Right renal pelvis (tissue), 4 donors: ENCODE data around the gene FMN1. TPM values are rescaled to one million over a fixed set of nuclear protein-coding genes. Genes with fewer than 3 reads are reported as not detected.
"Not testable (repeated sequence)": the region's sequence is repeated elsewhere in the genome, so short reads cannot be mapped to it uniquely, and the experiment has no call there.

Source experiments
- DNase-seq, 4 donors: peaks; one replicate each; pipeline ENCODE4 v3.0.0-alpha.2; 2013; ENCODE audit warnings: low read depth in 4 of 4, low spot score in 3 of 4, missing footprints in 1 of 4
- polyA plus RNA-seq, 4 donors: library from polyadenylated mRNA; unstranded; fragments of 120-200 nt; gene quantifications; one replicate each; pipeline ENCODE4 v1.2.1, GENCODE V29; 2013; ENCODE audit not compliant: insufficient read length in 4 of 4

Gene FMN1
- polyA plus RNA-seq, 4 donors, result 16.4 to 18.6 (median 17.1) TPM

DNA sequence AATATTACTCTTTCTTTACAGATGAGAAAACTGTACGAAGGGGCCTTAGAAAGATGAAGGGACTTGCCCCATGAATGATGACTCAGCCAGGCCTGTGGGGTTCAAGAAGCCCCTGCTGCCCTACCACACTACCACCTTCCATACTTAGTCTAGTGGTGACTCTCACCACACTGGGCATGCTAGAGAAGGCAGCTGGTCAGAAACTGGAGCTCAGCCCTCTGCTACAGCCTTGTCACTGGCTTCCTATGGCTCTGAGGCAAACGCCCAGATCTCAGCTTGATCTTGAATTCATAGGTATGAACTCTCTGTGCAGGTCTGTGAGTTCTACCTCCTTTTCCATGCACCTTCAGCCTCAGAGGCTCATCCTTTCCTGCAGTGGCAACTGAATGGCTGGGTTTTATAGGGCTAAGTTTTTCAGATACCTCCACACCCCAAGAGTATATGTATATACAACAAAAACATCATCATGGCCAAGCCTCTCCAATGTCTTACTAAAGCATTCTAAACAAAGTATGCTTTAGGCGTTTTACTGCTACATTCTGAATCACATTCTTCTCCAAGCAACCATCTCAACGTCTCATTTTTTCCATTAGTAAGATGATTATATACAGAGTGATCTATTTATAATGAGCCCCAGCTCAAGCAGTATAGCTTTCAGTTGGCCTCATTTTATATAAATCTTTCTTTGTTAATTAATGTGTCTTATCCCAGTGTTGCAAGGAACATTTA is 242.6 kb downstream of the FMN1 start:
- DNase-seq, result no peak

GRCh38 chr15:32950051-32950450 is 244.5 kb downstream of the FMN1 start:
- DNase-seq, result not testable (repeated sequence)

GRCh38 chr15:32946210-32946609 is 248.3 kb downstream of the FMN1 start:
- no peak for DNase-seq

- no peak for DNase-seq
Measured at GRCh38 chr15:32944431-32944830, 250.1 kb downstream of the FMN1 start.

DNA sequence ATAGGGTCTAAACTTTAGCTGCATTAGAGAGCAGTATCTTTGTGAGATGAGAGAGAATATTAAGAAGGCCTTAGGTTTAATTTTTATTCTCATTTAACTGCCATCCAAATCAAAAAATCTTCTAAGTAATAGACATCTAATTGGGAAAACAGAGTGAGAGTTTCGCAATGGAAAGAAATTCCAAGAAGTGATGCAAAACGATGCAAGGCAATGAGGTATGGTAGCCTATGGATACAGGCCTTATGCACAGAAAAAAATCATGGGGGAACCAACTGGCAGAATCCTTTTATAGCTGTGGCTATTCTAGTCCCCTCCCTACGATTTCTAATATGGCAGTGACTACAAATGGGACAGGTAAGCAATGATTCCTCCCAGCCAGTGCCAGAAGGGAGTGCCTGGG is 250.8 kb downstream of the FMN1 start:
- DNase-seq, result no peak

DNA sequence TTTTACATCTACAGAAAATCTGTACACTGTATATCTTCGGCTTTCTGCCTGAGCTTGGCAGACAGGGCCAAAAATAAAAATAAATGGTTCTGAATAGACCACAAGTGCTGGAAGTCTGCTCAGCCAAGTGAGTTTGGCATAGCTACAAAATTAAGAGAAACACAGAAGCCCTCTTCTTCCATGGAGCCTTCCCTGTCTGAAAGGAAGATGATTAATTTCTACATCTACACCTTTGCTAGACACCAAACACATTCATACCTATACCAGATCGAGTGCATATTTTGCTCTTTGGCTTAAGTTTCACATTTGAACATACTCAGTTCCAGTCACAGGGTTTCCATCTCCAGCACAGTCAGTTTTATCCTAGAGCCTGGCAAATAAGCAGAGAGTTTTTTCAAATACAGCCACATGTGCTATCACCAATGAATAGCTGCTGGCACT is 252.1 kb downstream of the FMN1 start:
- no peak for DNase-seq

GRCh38 chr15:32941823-32942222 is 252.7 kb downstream of the FMN1 start:
- DNase-seq, result no peak

- DNase-seq, result no peak
Measured at GRCh38 chr15:32936976-32937375, 257.5 kb downstream of the FMN1 start.

- DNase-seq, result no peak
Measured at GRCh38 chr15:32936283-32936918, 258.1 kb downstream of the FMN1 start.

GRCh38 chr15:32935139-32935538 is 259.4 kb downstream of the FMN1 start:
- no peak for DNase-seq

DNA sequence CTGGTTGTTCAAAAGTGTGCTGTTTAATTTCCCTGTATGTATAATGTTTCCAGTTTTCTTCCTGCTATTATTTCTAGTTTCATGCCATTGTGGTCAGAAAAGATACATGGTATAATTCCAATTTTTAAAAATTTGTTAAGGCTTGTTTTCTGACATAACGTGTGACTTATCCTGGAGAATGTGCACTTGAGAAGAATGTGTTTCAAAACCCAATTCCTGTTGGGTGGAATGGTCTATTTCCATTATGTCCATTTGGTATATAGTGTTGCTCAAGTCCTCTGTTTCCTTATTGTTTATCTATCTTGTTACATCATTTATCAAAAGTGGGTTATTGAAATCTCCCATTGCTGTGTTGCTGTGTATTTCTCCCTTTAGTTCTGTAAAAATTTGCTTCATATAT is 261.3 kb downstream of the FMN1 start:
- no peak for DNase-seq

DNA sequence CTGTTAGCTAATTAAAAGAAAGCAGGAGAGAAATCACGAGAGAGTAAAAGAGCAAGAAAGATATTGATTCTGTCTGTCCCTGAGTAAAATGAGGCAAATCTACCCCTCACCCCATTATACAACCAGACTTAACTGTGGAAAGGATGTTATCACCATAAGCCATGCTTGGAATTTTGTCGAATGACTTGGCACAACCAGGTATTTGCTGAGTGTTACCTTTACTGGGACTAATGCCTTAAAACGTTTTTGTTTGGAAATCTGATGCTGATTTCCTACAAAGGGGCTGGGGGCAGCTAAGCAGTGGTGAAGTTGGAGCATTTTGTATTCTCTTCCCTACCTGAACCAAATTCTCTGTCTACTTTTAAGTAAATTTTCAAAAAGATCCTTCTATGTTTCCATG is 265.6 kb downstream of the FMN1 start:
- DNase-seq, result no peak

DNA sequence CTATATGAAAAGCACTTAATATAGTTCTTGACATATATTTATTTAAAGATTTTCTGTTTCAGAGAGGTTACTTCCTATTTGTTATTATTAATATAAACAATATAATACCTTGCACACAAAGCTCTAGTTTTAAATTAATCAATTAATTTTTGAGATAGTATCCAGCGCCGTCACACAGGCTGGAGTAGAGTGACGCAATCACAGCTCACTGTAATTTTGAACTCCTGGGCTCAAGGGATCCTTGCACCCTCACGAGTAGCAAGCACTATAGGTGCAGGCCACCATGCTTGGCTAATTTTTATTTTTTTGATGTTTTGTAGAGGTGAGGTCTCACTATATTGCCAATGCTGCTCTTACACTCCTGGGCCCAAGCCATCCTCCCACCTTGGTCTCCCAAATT is 267.4 kb downstream of the FMN1 start:
- no peak for DNase-seq

DNA sequence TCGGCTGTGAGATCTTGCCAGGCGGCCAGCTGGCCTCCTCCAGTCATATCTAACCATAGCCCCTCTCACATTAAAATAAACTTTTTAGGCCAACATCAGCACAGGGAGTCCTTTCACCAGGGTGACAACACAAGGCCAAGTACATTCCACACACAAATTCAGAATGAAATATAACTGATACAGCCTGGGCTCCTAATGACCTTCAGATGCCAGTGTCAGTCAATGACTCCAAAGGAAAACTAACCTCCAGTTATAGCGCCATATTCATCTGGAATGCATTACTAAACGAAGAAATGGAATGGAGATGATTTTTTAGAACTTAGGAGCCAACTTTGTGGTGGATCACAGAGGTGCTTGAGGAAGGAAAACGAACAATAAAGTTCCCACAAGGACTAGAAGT is 271.3 kb downstream of the FMN1 start:
- no peak for DNase-seq

- DNase-seq, result no peak
Measured at GRCh38 chr15:32922541-32922940, 272.0 kb downstream of the FMN1 start.

- no peak for DNase-seq
Measured at GRCh38 chr15:32919749-32920414, 274.6 kb downstream of the FMN1 start.

- no peak for DNase-seq
Measured at GRCh38 chr15:32918547-32918946, 276.0 kb downstream of the FMN1 start.

DNA sequence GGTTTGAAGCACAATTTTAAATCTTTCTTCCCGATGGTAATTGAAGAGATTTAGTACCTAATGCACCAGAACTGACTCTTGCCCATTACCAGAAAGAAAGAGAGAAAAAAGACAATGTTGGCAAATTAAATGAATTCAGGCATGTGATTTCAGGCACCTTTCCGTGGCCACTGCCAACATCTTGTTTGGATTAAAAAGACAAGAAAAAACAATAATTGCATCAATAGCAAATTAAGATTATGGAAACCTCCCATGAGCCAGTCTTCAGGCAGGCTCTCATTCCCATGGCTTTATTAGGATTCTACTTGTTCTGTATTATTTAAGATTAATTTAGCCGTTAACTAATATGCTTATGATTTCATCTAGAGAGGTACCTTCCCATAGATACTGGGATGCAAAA is 283.7 kb downstream of the FMN1 start:
- DNase-seq, result no peak

DNA sequence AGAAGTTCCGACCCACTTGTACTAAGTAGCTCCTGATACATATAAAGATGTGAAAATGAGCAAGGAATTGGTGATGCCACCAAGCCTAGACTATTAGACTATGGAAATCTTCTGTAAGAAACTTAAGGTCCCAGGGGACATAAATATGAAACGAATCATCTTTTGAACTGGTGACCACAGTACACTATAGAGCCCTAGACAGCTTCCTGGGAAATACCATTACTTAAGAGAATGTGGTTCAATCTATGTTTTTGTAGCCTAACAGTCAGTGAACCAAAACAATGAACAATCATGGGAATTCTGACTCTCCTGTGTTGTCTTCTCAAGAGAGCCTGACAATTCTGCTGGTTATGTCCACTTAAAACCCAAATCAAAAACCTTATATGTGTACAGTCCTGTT is 285.1 kb downstream of the FMN1 start:
- no peak for DNase-seq

DNA sequence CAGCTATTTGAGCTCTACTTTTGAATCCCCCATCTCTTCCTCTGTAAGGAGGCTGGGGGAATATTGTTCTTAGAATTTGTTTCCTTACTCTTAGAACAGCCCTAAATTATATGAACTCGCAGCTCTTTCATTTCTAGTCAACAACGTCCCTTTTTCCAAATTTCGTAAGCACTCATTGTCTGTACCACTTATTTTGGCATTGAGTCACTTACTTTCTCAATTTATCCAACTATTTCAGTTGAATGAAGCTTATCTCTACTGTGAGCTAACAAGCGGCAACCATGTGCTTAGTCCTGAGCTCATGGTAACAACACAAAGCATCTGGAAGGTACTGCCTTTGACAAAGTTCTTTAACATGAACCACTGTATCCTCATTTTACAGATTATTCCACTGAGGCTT is 285.6 kb downstream of the FMN1 start:
- DNase-seq, result no peak

GRCh38 chr15:32908135-32908801 is 286.2 kb downstream of the FMN1 start:
- DNase-seq, result no peak
